Measurements from ENCODE around the gene MBD5.

- TF ChIP-seq POLR2AphosphoS5 (IDR thresholded peaks at IDR 0.05), result no peak
- no peak for TF ChIP-seq CTCF (IDR thresholded peaks at IDR 0.05)
These were observed 280.5 kb downstream of the MBD5 start for GRCh38 chr2:148301362-148301761.
